H7 (cell line): ENCODE measurements around the gene KIAA0513. TPM values are rescaled to one million over a fixed set of nuclear protein-coding genes. Genes with fewer than 3 reads are reported as not detected.

Source experiments
- DNase-seq: peaks from one replicate; pipeline ENCODE4 v3.0.0; 2012
- H3K27me3 ChIP-seq: 2 replicates; pipeline ENCODE4 v1.6.0; 2011; ENCODE audit warnings: mild to moderate bottlenecking, low read length; ENCODE audit not compliant: control insufficient read depth, insufficient read depth
- H3K36me3 ChIP-seq: replicated peaks from 2 replicates; pipeline ENCODE4 v1.5.1; 2011; ENCODE audit warnings: low read length; ENCODE audit not compliant: control insufficient read depth, insufficient read depth
- H3K4me3 ChIP-seq: 2 replicates; pipeline ENCODE4 v1.5.1; 2011; ENCODE audit warnings: low read depth, mild to moderate bottlenecking, control low read depth, low read length, moderate library complexity; ENCODE audit not compliant: insufficient read depth
- total RNA-seq: library from RNA; depleted of rRNA; stranded (reverse); fragments of >200 nt; shearing (Covaris generic); gene quantifications from 2 replicates; pipeline ENCODE4 v1.2.3, GENCODE V29; 2014

The KIAA0513 gene
- total RNA-seq, 1 experiment from 2014 or later = 5.1 TPM

- no peak for DNase-seq
- H3K4me3 ChIP-seq = no peak overlapping the region
- peaks cover 10% of the 10 kb centered on the region for H3K27me3 ChIP-seq
- no peaks in the 10 kb centered on the region; the same call in 1 of the 2 replicates for H3K36me3 ChIP-seq
These were observed 46.8 kb downstream of the KIAA0513 start for GRCh38 chr16:85074225-85074914.

- Histone ChIP-seq H3K36me3 (no peaks in the 10 kb centered on the region; the same call in 1 of the 2 replicates), H3K27me3 (peaks cover 10% of the 10 kb centered on the region), H3K4me3 (no peak overlapping the region)
- peak; percentile 94 for DNase-seq
These were observed 47.8 kb downstream of the KIAA0513 start for GRCh38 chr16:85075236-85075924.

GRCh38 chr16:85077039-85077438 lies 49.4 kb downstream of the KIAA0513 start:
- peak; percentile 74 for DNase-seq
- H3K27me3 ChIP-seq = peaks cover 23% of the 10 kb centered on the region
- H3K4me3 ChIP-seq = no peak overlapping the region
- H3K36me3 ChIP-seq = no peaks in the 10 kb centered on the region; the same call in 1 of the 2 replicates

- Histone ChIP-seq H3K4me3 (no peak overlapping the region), H3K27me3 (peaks cover 29% of the 10 kb centered on the region), H3K36me3 (no peaks in the 10 kb centered on the region; the same call in 1 of the 2 replicates)
- DNase-seq = no peak
These were observed 50.1 kb downstream of the KIAA0513 start for GRCh38 chr16:85077576-85078125.

GRCh38 chr16:85078226-85078625 lies 50.6 kb downstream of the KIAA0513 start:
- no peak for DNase-seq
- no peak overlapping the region for H3K4me3 ChIP-seq

GRCh38 chr16:85078952-85079351 lies 51.4 kb downstream of the KIAA0513 start:
- no peaks in the 10 kb centered on the region; the same call in 1 of the 2 replicates for H3K36me3 ChIP-seq
- no peak overlapping the region for H3K4me3 ChIP-seq
- DNase-seq = no peak
- H3K27me3 ChIP-seq = peaks cover 32% of the 10 kb centered on the region

More at GRCh38 chr16:85078226-85078625, 50.6 kb downstream of the KIAA0513 start:
- Histone ChIP-seq H3K36me3 (no peaks in the 10 kb centered on the region; the same call in 1 of the 2 replicates), H3K27me3 (peaks cover 32% of the 10 kb centered on the region)

GRCh38 chr16:85079785-85080570 lies 52.4 kb downstream of the KIAA0513 start:
- H3K27me3 ChIP-seq = peaks cover 35% of the 10 kb centered on the region
- no peaks in the 10 kb centered on the region; the same call in 1 of the 2 replicates for H3K36me3 ChIP-seq
- H3K4me3 ChIP-seq = no peak overlapping the region
- DNase-seq = no peak

GRCh38 chr16:85081038-85081437 lies 53.4 kb downstream of the KIAA0513 start:
- peak; percentile 75 for DNase-seq
- no peaks in the 10 kb centered on the region for H3K36me3 ChIP-seq
- H3K27me3 ChIP-seq = peaks cover 40% of the 10 kb centered on the region
- H3K4me3 ChIP-seq = no peak overlapping the region

GRCh38 chr16:85081765-85082164 lies 54.2 kb downstream of the KIAA0513 start:
- no peak overlapping the region for H3K4me3 ChIP-seq
- DNase-seq = peak; percentile 67
- peaks cover 38% of the 10 kb centered on the region for H3K27me3 ChIP-seq
- H3K36me3 ChIP-seq = no peaks in the 10 kb centered on the region

- Histone ChIP-seq H3K4me3 (no peak overlapping the region; the same call in 1 of the 2 replicates), H3K36me3 (no peaks in the 10 kb centered on the region), H3K27me3 (peaks cover 38% of the 10 kb centered on the region)
- peak; percentile 85 for DNase-seq
These were observed 54.8 kb downstream of the KIAA0513 start for GRCh38 chr16:85082173-85083050.

GRCh38 chr16:85083051-85083639 lies 55.5 kb downstream of the KIAA0513 start:
- no peaks in the 10 kb centered on the region for H3K36me3 ChIP-seq
- peaks cover 36% of the 10 kb centered on the region for H3K27me3 ChIP-seq
- DNase-seq = peak; percentile 92
- H3K4me3 ChIP-seq = no peak overlapping the region

GRCh38 chr16:85084841-85085510 lies 57.4 kb downstream of the KIAA0513 start:
- Histone ChIP-seq H3K4me3 (no peak overlapping the region), H3K27me3 (peaks cover 32% of the 10 kb centered on the region), H3K36me3 (no peaks in the 10 kb centered on the region)
- peak; percentile 35 for DNase-seq

GRCh38 chr16:85085721-85086120 lies 58.1 kb downstream of the KIAA0513 start:
- Histone ChIP-seq H3K27me3 (peaks cover 32% of the 10 kb centered on the region), H3K36me3 (no peaks in the 10 kb centered on the region), H3K4me3 (no peak overlapping the region)
- peak; percentile 55 for DNase-seq
